Activated naive CD4-positive, alpha-beta T cell treated with anti-CD3 and anti-CD28 coated beads for 36 hours (primary cell): ENCODE results near the gene TTC9. TPM values are rescaled to one million over a fixed set of nuclear protein-coding genes. Genes with fewer than 3 reads are reported as not detected.

ENCODE experiments used
- CTCF ChIA-PET: fragments of 350-600 bp; sonication (Branson Sonifier 250); formaldehyde crosslinking; loops from one replicate; lab custom pipeline; 2021; ENCODE audit warnings: antibody characterized with exemption; lab: Charles Lee
- DNase-seq: peaks from one replicate; pipeline ENCODE4 v3.0.0-alpha.2; 2020
- H3K27ac Mint-ChIP-seq: one replicate; pipeline ENCODE4 v1.8.0; 2021; ENCODE audit warnings: mild to moderate bottlenecking, mixed read lengths
- H3K27me3 Mint-ChIP-seq: one replicate; pipeline ENCODE4 v1.8.0; 2021; ENCODE audit warnings: low read depth, mixed read lengths
- H3K36me3 Mint-ChIP-seq: one replicate; pipeline ENCODE4 v1.8.0; 2021; ENCODE audit warnings: low read depth, mixed read lengths
- H3K4me1 Mint-ChIP-seq: one replicate; pipeline ENCODE4 v1.8.0; 2021; ENCODE audit warnings: low read depth, mixed read lengths
- H3K4me3 Mint-ChIP-seq: one replicate; pipeline ENCODE4 v1.8.0; 2021; ENCODE audit warnings: mild to moderate bottlenecking, moderate library complexity, mixed read lengths
- H3K9me3 Mint-ChIP-seq: one replicate; pipeline ENCODE4 v1.8.0; 2021; ENCODE audit warnings: mixed read lengths
- intact Hi-C: fragments of 100-400 bp; cut with micrococcal nuclease; formaldehyde crosslinking; loops from one replicate; pipeline ENCODE4 v1.15.1; 2023
- total RNA-seq, 2 experiments: library from RNA; stranded (reverse); gene quantifications; one replicate each; pipeline ENCODE4 v1.2.3, GENCODE V29; 2021

Gene TTC9
- total RNA-seq, 2 experiments from 2014 or later: 7.5 to 7.6 TPM

DNA sequence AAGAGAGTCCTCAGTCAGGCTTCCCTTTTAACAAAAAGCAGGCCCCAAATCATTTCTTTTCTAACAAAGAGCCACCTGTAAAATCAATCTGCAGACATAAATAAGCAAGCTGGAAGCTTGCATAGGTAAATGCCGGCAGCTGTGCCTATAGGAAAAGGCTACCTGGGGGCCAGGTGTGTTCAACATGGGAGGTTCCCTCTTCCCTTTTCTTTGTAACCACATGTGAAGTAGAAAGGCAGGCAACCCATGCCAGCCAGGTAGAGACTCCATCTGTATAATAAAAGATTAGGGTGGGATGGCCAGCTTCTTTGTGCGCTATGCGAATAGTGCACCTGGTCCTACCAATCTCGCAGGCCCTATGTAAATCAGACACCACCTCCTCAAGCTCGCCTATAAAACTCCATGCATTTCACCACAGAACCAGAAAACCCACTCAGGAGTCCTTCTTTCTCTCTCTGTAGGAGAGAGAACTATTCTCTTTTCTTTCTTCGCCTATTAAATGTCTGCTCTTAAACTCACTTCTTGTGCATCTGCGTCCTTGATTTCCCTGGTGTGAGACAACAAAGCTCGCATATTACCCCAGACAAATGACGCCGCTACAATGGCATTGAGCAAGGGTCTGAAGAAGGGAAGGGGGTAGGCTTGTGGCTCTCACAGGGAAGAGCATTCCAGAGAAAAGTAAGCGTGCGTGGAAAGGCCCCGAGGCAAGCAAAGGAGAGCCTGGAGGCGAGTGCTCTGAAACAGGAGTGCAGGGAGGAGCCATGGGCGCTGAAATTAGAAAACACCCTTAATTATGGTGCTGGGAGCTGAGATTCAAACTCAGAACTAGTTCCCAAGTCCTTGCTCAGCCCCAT is 67.2 kb downstream of the TTC9 start:
- H3K27ac Mint-ChIP-seq: no peak overlapping the region
- CTCF ChIA-PET: interaction anchor here (0.9 to 2.0 kb wide), 4 partner anchors 49 to 108 kb away, joined by 3 to 5 read pairs (median 4); no protein-coding TSS in a partner anchor
- DNase-seq: no peak
- H3K9me3 Mint-ChIP-seq: no peaks in the 10 kb centered on the region
- no peak overlapping the region for H3K4me3 Mint-ChIP-seq
- no peaks in the 10 kb centered on the region for H3K36me3 Mint-ChIP-seq
- H3K4me1 Mint-ChIP-seq: peaks cover 1% of the 10 kb centered on the region
- intact Hi-C loops: no loop called here
- H3K27me3 Mint-ChIP-seq: no peaks in the 10 kb centered on the region

DNA sequence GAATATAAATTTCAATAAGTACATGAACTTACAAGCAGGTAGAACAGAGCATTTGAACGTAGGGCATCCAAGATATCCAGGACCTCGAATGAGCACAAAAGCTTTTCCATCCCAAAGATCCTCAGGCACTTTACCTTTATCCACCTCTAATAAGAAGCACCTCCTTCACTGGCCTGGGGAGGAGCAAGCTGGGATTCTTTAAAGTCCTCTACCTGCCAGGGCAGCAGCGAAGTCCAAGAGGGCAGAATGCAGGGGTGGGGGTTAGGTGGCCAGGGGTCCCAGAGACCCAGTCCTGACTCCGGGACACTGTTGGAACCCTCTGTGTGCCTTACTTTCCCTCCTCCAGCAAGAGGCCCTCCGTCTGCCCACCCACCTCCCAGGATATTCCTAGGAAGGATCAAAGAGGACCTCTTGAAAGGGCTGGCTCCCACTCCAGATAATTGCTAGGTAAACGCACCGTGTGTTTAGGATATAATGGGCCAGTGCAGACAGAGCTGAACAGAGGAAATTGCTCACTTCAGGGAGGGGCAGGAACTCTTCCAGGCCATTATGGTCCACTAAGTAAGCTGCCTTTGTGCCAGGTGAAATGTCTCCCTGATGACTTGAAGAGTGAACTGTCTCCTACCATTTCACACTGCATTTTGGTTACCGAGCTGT is 68.1 kb downstream of the TTC9 start:
- no peak for DNase-seq

DNA sequence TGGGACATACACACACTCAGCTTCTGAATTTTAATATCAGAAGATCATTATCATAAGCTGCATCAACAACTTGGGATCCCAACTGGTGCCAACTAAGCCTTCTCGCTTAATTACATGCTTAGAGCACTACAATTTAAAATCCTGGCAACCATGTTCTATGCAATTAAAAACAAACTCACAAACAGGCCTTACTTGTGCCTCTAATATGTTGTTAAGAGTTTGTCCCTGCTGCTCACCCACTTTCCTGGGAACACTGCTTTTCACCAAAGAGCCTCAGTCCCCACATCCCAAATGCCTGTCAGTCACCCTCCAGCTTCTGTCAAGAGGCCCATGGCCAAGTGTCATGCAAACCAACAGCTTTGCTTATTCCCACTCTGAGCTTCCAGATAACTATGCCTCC is 69.7 kb downstream of the TTC9 start:
- H3K4me1 Mint-ChIP-seq: peaks cover 2% of the 10 kb centered on the region
- CTCF ChIA-PET: interaction anchor here (1.0 to 6.3 kb wide), 2 partner anchors 9 to 90 kb away, joined by 3 to 51 read pairs; no protein-coding TSS in a partner anchor
- intact Hi-C loops: loop anchor here (10.0 kb wide), 1 partner anchor 263 kb away; no protein-coding TSS in a partner anchor
- H3K4me3 Mint-ChIP-seq: no peak overlapping the region
- no peaks in the 10 kb centered on the region for H3K36me3 Mint-ChIP-seq
- no peaks in the 10 kb centered on the region for H3K27me3 Mint-ChIP-seq
- DNase-seq: no peak
- H3K27ac Mint-ChIP-seq: no peak overlapping the region
- no peaks in the 10 kb centered on the region for H3K9me3 Mint-ChIP-seq

More for the DNA sequence above, 68.1 kb downstream of the TTC9 start:
- CTCF ChIA-PET: interaction anchor here (6.3 kb wide), 1 partner anchor 88 kb away, joined by 51 read pairs; no protein-coding TSS in a partner anchor
- intact Hi-C loops: loop anchor here (10.0 kb wide), 1 partner anchor 265 kb away; no protein-coding TSS in a partner anchor
- peaks cover 2% of the 10 kb centered on the region for H3K4me1 Mint-ChIP-seq
- no peaks in the 10 kb centered on the region for H3K9me3 Mint-ChIP-seq
- H3K36me3 Mint-ChIP-seq: no peaks in the 10 kb centered on the region
- H3K27me3 Mint-ChIP-seq: no peaks in the 10 kb centered on the region
- H3K27ac Mint-ChIP-seq: no peak overlapping the region
- H3K4me3 Mint-ChIP-seq: no peak overlapping the region

DNA sequence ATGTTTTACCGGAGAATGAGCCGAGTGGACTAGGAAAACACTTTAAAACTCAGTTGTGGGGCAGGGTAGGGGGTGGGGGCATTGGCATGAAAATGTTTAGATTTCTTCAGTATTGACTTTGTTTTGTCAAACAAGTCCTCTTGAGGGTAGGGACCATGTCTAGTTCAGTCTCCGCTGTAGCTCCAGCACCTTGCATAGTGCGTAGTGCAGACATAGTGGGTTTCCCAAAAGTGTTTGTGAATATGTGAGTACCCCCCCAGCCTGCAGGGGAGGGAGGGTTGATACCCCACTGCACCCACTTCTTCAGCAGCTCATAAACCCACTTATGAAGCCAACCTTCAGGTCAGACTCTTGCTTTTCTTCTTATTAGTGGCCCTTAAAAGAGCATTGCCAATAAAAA is 71.4 kb downstream of the TTC9 start:
- DNase-seq: no peak
- Mint-ChIP-seq H3K27ac (no peak overlapping the region), H3K27me3 (no peaks in the 10 kb centered on the region), H3K4me1 (peaks cover 2% of the 10 kb centered on the region), H3K4me3 (no peak overlapping the region), H3K9me3 (no peaks in the 10 kb centered on the region), H3K36me3 (no peaks in the 10 kb centered on the region)
- intact Hi-C loops: loop anchor here (1.0 to 10.0 kb wide), 2 partner anchors 70 to 262 kb away; no protein-coding TSS in a partner anchor
- CTCF ChIA-PET: interaction anchor here (0.7 to 6.3 kb wide), 22 partner anchors 8 to 336 kb away, joined by 3 to 51 read pairs (median 4); partner anchors contain the start of gene TTC9

DNA sequence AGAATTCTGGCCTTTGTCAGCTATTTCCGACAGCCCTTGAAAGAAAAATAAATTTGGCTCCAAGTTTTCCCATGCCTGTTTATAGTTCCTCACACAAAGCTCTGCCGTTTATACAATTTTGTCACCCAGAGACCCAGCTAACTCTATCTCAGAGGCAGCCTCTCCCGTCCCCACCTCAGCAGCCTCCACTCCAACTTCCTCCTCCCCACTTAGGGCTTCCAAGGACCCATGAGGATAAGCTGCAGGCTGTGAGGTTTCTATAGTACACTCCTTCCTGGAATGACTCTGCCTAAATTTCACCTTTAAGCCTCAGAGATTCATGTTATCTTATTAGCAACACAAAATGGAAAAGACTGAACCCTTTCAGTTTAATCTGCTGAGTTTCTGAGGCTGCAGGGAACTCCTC is 71.8 kb downstream of the TTC9 start:
- H3K4me3 Mint-ChIP-seq: no peak overlapping the region
- no peaks in the 10 kb centered on the region for H3K27me3 Mint-ChIP-seq
- CTCF ChIA-PET: interaction anchor here (0.7 to 6.3 kb wide), 24 partner anchors 8 to 336 kb away, joined by 3 to 51 read pairs (median 4); partner anchors contain the start of gene TTC9
- intact Hi-C loops: loop anchor here (1.0 to 10.0 kb wide), 2 partner anchors 70 to 261 kb away; no protein-coding TSS in a partner anchor
- H3K9me3 Mint-ChIP-seq: no peaks in the 10 kb centered on the region
- H3K27ac Mint-ChIP-seq: no peak overlapping the region
- DNase-seq: no peak
- no peaks in the 10 kb centered on the region for H3K36me3 Mint-ChIP-seq
- peaks cover 2% of the 10 kb centered on the region for H3K4me1 Mint-ChIP-seq

DNA sequence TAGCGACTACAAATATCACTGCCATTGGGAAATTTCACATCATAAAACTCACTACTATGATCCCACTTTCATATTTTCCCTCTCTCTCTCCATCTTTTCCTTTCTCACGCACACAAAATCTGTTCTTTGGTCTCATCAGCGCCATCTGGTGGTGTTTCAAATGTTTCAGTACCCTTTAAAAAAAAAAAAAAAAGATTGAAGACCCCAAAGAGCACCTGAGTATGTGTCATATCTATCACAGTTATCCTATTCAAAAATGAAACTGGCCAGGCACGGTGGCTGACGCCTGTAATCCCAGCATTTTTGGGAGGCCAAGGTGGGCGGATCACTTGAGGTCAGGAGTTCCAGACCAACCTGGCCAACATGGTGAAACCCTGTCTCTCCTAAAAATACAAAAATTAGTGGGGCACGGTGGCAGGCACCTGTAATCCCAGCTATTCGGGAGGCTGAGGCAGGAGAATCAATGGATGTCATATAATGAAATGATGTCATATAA is 72.4 kb downstream of the TTC9 start:
- intact Hi-C loops: loop anchor here (1.0 to 10.0 kb wide), 4 partner anchors 53 to 261 kb away; no protein-coding TSS in a partner anchor
- CTCF ChIA-PET: interaction anchor here (0.6 to 6.3 kb wide), 27 partner anchors 9 to 981 kb away, joined by 3 to 51 read pairs (median 4); no protein-coding TSS in a partner anchor
- no peaks in the 10 kb centered on the region for H3K9me3 Mint-ChIP-seq
- peak; percentile 71 for DNase-seq
- no peak overlapping the region for H3K4me3 Mint-ChIP-seq
- H3K4me1 Mint-ChIP-seq: peaks cover 2% of the 10 kb centered on the region
- no peaks in the 10 kb centered on the region for H3K27me3 Mint-ChIP-seq
- H3K36me3 Mint-ChIP-seq: no peaks in the 10 kb centered on the region
- no peak overlapping the region for H3K27ac Mint-ChIP-seq

DNA sequence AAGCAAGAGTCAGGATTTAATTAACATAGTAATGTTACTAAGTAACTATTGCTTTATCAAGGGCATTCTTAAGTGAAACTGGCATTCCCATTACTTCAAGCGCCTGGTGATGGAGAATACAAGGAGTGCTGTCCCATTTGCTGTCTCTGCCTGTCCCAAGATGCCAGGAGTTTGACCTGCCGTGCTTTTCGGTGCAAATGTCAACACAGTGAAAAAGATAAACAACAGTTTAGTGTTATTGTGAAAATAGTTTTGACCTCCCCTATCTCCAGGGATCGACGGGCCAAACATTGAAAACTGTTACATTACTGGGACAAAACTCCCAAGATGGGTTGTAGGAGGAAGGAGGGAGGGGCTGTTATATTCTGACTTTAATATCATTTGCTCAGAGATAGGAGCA is 74.8 kb downstream of the TTC9 start:
- Mint-ChIP-seq H3K27me3 (no peaks in the 10 kb centered on the region), H3K9me3 (no peaks in the 10 kb centered on the region), H3K27ac (no peak overlapping the region), H3K36me3 (no peaks in the 10 kb centered on the region), H3K4me1 (peaks cover 2% of the 10 kb centered on the region), H3K4me3 (no peak overlapping the region)
- DNase-seq: no peak
- intact Hi-C loops: loop anchor here (10.0 kb wide), 1 partner anchor 258 kb away; no protein-coding TSS in a partner anchor
- CTCF ChIA-PET: interaction anchor here (0.6 kb wide), 1 partner anchor 41 kb away, joined by 3 read pairs; no protein-coding TSS in a partner anchor

DNA sequence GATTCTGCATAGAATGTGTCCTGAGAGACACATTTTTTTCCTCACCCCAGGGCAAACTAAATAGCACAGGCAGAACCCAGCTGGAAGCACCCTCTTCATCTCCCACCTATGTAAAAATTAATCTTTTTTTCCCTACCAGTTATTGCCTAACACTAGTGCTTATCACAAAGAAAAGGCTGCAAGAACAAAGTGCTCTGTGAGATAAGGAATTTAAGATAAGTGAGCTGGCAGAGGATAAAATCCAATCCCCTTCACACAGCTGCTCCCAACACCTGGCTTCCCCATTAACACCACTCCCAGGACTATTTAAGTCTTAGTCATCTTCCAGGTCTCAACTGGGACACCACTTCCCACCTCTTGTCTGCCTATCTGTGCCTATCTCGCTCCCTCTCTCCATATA is 75.2 kb downstream of the TTC9 start:
- H3K4me3 Mint-ChIP-seq: no peak overlapping the region
- no peak for DNase-seq
- H3K27me3 Mint-ChIP-seq: no peaks in the 10 kb centered on the region
- no peaks in the 10 kb centered on the region for H3K36me3 Mint-ChIP-seq
- no peak overlapping the region for H3K27ac Mint-ChIP-seq
- H3K9me3 Mint-ChIP-seq: no peaks in the 10 kb centered on the region
- intact Hi-C loops: loop anchor here (10.0 kb wide), 1 partner anchor 258 kb away; no protein-coding TSS in a partner anchor
- CTCF ChIA-PET: interaction anchor here (0.7 to 1.0 kb wide), 2 partner anchors 95 to 135 kb away, joined by 3 read pairs; no protein-coding TSS in a partner anchor
- H3K4me1 Mint-ChIP-seq: peaks cover 2% of the 10 kb centered on the region

DNA sequence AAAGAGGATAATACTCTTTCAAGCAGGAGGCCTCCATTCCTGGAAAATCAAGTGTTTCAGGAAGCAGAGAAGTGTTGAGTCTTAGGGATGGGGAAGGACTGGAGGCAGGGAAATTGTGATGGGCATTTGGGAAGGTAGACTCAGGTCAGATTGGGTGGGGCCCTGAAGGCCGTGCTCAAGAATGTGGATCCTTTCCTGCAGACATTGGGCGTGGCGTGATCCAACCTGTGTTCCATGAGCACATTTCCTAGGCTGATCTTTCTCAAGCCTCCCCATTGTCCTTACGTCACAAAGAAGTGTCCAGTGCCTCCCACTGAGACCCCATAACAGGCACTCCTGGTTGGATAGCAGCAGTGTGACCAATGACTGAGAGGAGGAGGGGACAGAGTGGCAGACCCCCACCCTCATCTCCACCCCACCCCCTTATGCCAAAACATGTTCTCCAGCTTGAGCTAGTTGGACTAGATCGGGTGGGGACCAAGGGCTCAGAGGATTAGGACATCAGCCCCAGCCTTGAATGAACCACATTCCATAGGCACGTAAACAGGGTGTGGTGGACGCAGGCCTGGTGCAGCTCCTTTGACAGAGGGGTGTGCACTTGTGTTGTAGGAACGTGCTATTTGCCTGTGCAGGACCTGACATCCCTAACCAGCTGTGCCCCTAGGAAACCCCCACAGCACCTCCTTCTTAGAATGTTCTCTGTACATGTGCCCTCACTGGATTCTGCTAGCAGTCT is 76.8 kb downstream of the TTC9 start:
- intact Hi-C loops: loop anchor here (10.0 kb wide), 1 partner anchor 256 kb away; no protein-coding TSS in a partner anchor
- Mint-ChIP-seq H3K9me3 (no peaks in the 10 kb centered on the region), H3K4me3 (no peak overlapping the region), H3K4me1 (peaks cover 2% of the 10 kb centered on the region), H3K27ac (no peak overlapping the region), H3K27me3 (no peaks in the 10 kb centered on the region), H3K36me3 (no peaks in the 10 kb centered on the region)
- DNase-seq: no peak
- CTCF ChIA-PET: no interaction called here

DNA sequence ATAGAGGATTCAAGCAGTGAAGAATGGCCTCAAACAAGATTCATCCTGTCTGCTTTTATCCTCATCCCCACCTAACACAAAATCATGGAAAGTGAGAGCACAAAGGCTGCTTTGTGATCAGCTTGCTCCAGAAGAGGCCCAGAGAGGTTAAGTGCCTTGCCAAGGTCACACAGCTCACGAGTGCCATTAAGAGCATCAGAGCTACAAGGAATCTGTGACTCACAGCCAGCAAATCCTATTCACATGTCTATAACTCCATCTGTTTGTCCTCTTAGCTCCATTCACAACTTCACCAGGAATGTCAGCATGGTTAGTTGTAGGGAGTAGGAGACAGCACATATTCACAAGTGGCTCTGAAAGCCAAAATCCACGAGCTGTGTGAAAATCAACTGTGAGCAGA is 79.8 kb downstream of the TTC9 start:
- H3K9me3 Mint-ChIP-seq: no peaks in the 10 kb centered on the region
- H3K36me3 Mint-ChIP-seq: no peaks in the 10 kb centered on the region
- no peak overlapping the region for H3K4me3 Mint-ChIP-seq
- H3K4me1 Mint-ChIP-seq: no peaks in the 10 kb centered on the region
- intact Hi-C loops: no loop called here
- no peaks in the 10 kb centered on the region for H3K27me3 Mint-ChIP-seq
- H3K27ac Mint-ChIP-seq: no peak overlapping the region
- CTCF ChIA-PET: interaction anchor here (0.9 kb wide), 1 partner anchor 13 kb away, joined by 3 read pairs; no protein-coding TSS in a partner anchor
- DNase-seq: no peak

DNA sequence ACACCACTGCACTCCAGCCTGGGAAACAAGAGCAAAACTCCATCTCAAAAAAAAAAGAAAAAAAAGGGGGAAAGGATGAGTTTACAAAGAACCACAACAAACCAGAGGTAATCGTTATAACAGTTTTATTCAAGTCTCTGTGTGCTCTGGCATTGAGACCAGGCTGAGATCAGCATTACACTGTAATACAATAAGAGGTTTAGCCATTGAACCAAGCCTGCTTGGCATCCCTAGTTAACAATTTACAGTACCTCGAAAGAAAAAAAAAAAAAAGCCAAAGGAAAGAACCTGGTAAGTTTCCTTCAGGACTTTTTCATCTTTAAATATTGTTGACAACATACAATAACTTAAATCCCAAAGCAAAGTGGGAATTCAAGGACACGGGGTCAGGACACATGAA is 80.7 kb downstream of the TTC9 start:
- Mint-ChIP-seq H3K27me3 (no peaks in the 10 kb centered on the region), H3K4me3 (no peak overlapping the region), H3K27ac (no peak overlapping the region), H3K9me3 (no peaks in the 10 kb centered on the region), H3K4me1 (no peaks in the 10 kb centered on the region), H3K36me3 (no peaks in the 10 kb centered on the region)
- DNase-seq: no peak
- intact Hi-C loops: no loop called here
- CTCF ChIA-PET: interaction anchor here (0.9 to 1.0 kb wide), 2 partner anchors 10 to 14 kb away, joined by 3 to 5 read pairs; no protein-coding TSS in a partner anchor
